CD14-positive monocyte (primary cell): Measurements from ENCODE around the gene KASH5. TPM values are rescaled to one million over a fixed set of nuclear protein-coding genes. Genes with fewer than 3 reads are reported as not detected.

Experiments
- DNase-seq, 3 donors: peaks; one replicate each; pipeline ENCODE4 v3.0.0-alpha.2; 2011 to 2022
- H2AFZ ChIP-seq: 2 replicates; pipeline ENCODE4 v1.6.0; 2012; ENCODE audit warnings: mild to moderate bottlenecking, low read depth, low read length, inconsistent platforms; ENCODE audit not compliant: insufficient read depth, poor library complexity, severe bottlenecking
- H3K27ac ChIP-seq, 2 donors: 1 replicate in 1 of 2; 2 replicates in 1 of 2; pipeline ENCODE4 v1.5.1; 2012 to 2013; ENCODE audit warnings: low read length in 2 of 2, control low read depth in 1 of 2, inconsistent platforms in 1 of 2, low read depth in 1 of 2, mild to moderate bottlenecking in 1 of 2
- H3K27me3 ChIP-seq, 2 donors: one replicate each; pipeline versions ENCODE4 v1.6.0 to v1.6.1; 2011 to 2013; ENCODE audit warnings: low read length in 2 of 2; ENCODE audit not compliant: control insufficient read depth in 2 of 2, insufficient read depth in 2 of 2
- H3K36me3 ChIP-seq, 2 donors: replicated peaks in 1 of 2; 1 replicate in 1 of 2; 2 replicates in 1 of 2; pipeline versions ENCODE4 v1.5.1 to v1.6.1; 2012 to 2013; ENCODE audit warnings: low read length in 2 of 2, control low read depth in 1 of 2, inconsistent platforms in 1 of 2, mild to moderate bottlenecking in 1 of 2; ENCODE audit not compliant: insufficient read depth in 2 of 2, control insufficient read depth in 1 of 2
- H3K4me1 ChIP-seq, 2 donors: 1 replicate in 1 of 2; 2 replicates in 1 of 2; pipeline versions ENCODE4 v1.5.1 to v1.6.1; 2012 to 2013; ENCODE audit warnings: low read length in 2 of 2, control low read depth in 1 of 2, inconsistent platforms in 1 of 2, mild to moderate bottlenecking in 1 of 2, moderate library complexity in 1 of 2; ENCODE audit not compliant: insufficient read depth in 2 of 2, control insufficient read depth in 1 of 2
- H3K4me2 ChIP-seq: replicated peaks from 2 replicates; pipeline ENCODE3; 2012; ENCODE audit warnings: low read length, moderate library complexity, mild to moderate bottlenecking; ENCODE audit not compliant: poor library complexity, severe bottlenecking; ENCODE audit errors: extremely low read depth
- H3K4me3 ChIP-seq, 3 experiments: fragments of 200-600 bp in 1 of 3; sonication (generic) in 1 of 3; replicated peaks in 1 of 3; 1 replicate in 2 of 3; 2 replicates in 1 of 3; pipeline ENCODE4 v1.5.1; 2011 to 2013; ENCODE audit warnings: low read length in 3 of 3, mild to moderate bottlenecking in 3 of 3, control low read depth in 2 of 3, low read depth in 2 of 3, inconsistent platforms in 1 of 3, moderate library complexity in 1 of 3
- H3K79me2 ChIP-seq: 2 replicates; pipeline ENCODE4 v1.6.0; 2012; ENCODE audit warnings: mild to moderate bottlenecking, control low read depth, inconsistent platforms, low read length, moderate library complexity; ENCODE audit not compliant: insufficient read depth
- H3K9ac ChIP-seq: 2 replicates; pipeline ENCODE4 v1.6.0; 2017; ENCODE audit warnings: low read length, mild to moderate bottlenecking; ENCODE audit not compliant: insufficient read depth, poor library complexity, severe bottlenecking
- H3K9me3 ChIP-seq, 2 donors: replicated peaks in 1 of 2; 1 replicate in 1 of 2; 2 replicates in 1 of 2; pipeline versions ENCODE4 v1.5.1 to v1.6.1; 2012 to 2013; ENCODE audit warnings: low read length in 2 of 2, control low read depth in 1 of 2; ENCODE audit not compliant: control insufficient read depth in 1 of 2, insufficient read depth in 1 of 2
- H4K20me1 ChIP-seq: 2 replicates; pipeline ENCODE4 v1.6.0; 2012; ENCODE audit warnings: mild to moderate bottlenecking, low read length, control low read depth, moderate library complexity; ENCODE audit not compliant: insufficient read depth
- H3K27ac Mint-ChIP-seq, 7 donors: one replicate each; pipeline ENCODE4 v1.8.0; 2020; ENCODE audit warnings: mild to moderate bottlenecking in 7 of 7, mixed read lengths in 7 of 7, moderate library complexity in 6 of 7, inconsistent platforms in 2 of 7
- H3K27me3 Mint-ChIP-seq, 3 donors: one replicate each; pipeline ENCODE4 v1.8.0; 2021 to 2022; ENCODE audit warnings: low read depth in 3 of 3, mild to moderate bottlenecking in 3 of 3, mixed read lengths in 3 of 3, moderate library complexity in 3 of 3, inconsistent platforms in 1 of 3
- H3K36me3 Mint-ChIP-seq, 2 donors: one replicate each; pipeline ENCODE4 v1.8.0; 2020; ENCODE audit warnings: mixed read lengths in 2 of 2, inconsistent platforms in 1 of 2, mild to moderate bottlenecking in 1 of 2
- H3K4me1 Mint-ChIP-seq: one replicate; pipeline ENCODE4 v1.8.0; 2020; ENCODE audit warnings: mild to moderate bottlenecking, mixed read lengths
- H3K4me3 Mint-ChIP-seq, 2 donors: one replicate each; pipeline ENCODE4 v1.8.0; 2020; ENCODE audit warnings: mild to moderate bottlenecking in 2 of 2, mixed read lengths in 2 of 2, moderate library complexity in 1 of 2
- H3K9me3 Mint-ChIP-seq, 7 donors: one replicate each; pipeline ENCODE4 v1.8.0; 2020 to 2022; ENCODE audit warnings: mixed read lengths in 7 of 7, mild to moderate bottlenecking in 6 of 7, moderate library complexity in 6 of 7, inconsistent platforms in 2 of 7
- WGBS: methylation state at CpG from one replicate; pipeline ENCODE4 v1.1.5; 2013; ENCODE audit warnings: missing lambda C conversion rate; ENCODE audit not compliant: insufficient coverage; 5-methylcytosine and 5-hydroxymethylcytosine counted together
- intact Hi-C, 2 donors: fragments of 100-400 bp; cut with micrococcal nuclease; formaldehyde crosslinking; loops; one replicate each; pipeline versions ENCODE4 v1.15.0 to v1.15.1; 2023
- polyA plus RNA-seq, 3 donors: library from polyadenylated mRNA; depleted of rRNA in 1 of 3; unstranded in 2 of 3; stranded (reverse) in 1 of 3; fragments of 300-500 nt in 2 of 3; fragments of >200 nt in 1 of 3; fragmentation: Illumina TruSeq in 2 of 3; gene quantifications; 1 replicate in 2 of 3; 2 replicates in 1 of 3; pipeline ENCODE4 v1.2.3, GENCODE V29; 2012 to 2021
- TF ChIP-seq, protein P1 (sequence below): fragments of 200-600 bp; IDR thresholded peaks from one replicate; pipeline ENCODE4 v1.8.0; 2022; ENCODE audit warnings: antibody characterized with exemption, mild to moderate bottlenecking

The KASH5 gene
- polyA plus RNA-seq, 3 donors = not detected

DNA sequence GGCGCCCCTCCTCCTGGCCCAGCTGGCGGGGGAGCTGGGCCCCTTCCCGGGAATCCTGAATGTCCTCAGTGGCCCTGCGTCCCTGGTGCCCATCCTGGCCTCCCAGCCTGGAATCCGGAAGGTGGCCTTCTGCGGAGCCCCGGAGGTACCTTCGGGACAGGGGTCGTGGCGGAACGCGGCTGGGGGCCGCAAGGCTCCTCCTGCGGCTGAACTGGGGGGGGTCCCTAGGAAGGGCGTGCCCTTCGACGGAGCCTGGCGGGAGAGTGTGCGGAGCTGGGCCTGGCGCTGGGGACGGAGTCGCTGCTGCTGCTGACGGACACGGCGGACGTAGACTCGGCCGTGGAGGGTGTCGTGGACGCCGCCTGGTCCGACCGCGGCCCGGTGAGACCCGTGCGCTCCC, 73.6 kb downstream of the KASH5 start:
- H3K27me3 ChIP-seq = no peaks in the 10 kb centered on the region
- peaks cover 31 to 66% of the 10 kb centered on the region in 2 donors for H3K36me3 Mint-ChIP-seq
- no peaks in the 10 kb centered on the region for H3K4me1 ChIP-seq
- H3K27me3 Mint-ChIP-seq = peaks cover 0 to 2% (median 0%) of the 10 kb centered on the region in 3 donors
- no peak overlapping the region for H3K27ac Mint-ChIP-seq
- no peak overlapping the region for H3K4me3 ChIP-seq
- no peak overlapping the region for H2AFZ ChIP-seq
- H3K4me1 Mint-ChIP-seq = no peaks in the 10 kb centered on the region
- no peaks in the 10 kb centered on the region for H3K9me3 Mint-ChIP-seq
- H4K20me1 ChIP-seq = peaks cover 4% of the 10 kb centered on the region
- intact Hi-C loops = no loop called here
- no peak overlapping the region for H3K4me3 Mint-ChIP-seq
- H3K36me3 ChIP-seq = peaks cover 47 to 49% of the 10 kb centered on the region in 2 donors
- TF ChIP-seq, protein P1, sequence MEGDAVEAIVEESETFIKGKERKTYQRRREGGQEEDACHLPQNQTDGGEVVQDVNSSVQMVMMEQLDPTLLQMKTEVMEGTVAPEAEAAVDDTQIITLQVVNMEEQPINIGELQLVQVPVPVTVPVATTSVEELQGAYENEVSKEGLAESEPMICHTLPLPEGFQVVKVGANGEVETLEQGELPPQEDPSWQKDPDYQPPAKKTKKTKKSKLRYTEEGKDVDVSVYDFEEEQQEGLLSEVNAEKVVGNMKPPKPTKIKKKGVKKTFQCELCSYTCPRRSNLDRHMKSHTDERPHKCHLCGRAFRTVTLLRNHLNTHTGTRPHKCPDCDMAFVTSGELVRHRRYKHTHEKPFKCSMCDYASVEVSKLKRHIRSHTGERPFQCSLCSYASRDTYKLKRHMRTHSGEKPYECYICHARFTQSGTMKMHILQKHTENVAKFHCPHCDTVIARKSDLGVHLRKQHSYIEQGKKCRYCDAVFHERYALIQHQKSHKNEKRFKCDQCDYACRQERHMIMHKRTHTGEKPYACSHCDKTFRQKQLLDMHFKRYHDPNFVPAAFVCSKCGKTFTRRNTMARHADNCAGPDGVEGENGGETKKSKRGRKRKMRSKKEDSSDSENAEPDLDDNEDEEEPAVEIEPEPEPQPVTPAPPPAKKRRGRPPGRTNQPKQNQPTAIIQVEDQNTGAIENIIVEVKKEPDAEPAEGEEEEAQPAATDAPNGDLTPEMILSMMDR = no peak
- H3K79me2 ChIP-seq = no peaks in the 10 kb centered on the region
- H3K4me2 ChIP-seq = no peak overlapping the region
- H3K9ac ChIP-seq = no peak overlapping the region
- no peak overlapping the region for H3K27ac ChIP-seq
- H3K9me3 ChIP-seq = no peaks in the 10 kb centered on the region
- 97% methylated on average over 23 of the region's 37 CpGs for WGBS
- DNase-seq = no peak

DNA sequence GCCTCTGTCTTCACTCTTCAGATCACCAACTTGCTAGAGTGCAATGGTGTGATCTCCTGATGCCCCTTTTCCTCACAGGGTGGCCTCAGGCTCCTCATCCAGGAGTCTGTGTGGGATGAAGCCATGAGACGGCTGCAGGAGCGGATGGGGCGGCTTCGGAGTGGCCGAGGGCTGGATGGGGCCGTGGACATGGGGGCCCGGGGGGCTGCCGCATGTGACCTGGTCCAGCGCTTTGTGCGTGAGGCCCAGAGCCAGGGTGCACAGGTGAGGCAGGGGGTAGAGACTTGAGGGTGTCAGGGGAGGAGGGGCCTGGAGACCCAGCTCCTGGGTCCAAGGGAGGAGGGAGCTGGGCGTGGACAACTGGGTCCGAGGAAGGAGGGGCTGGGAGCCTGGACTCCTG, 74.4 kb downstream of the KASH5 start:
- TF ChIP-seq, protein P1 = no peak
- H3K36me3 Mint-ChIP-seq = peaks cover 31 to 66% of the 10 kb centered on the region in 2 donors
- H3K9ac ChIP-seq = no peak overlapping the region
- H3K9me3 ChIP-seq = no peaks in the 10 kb centered on the region
- H3K4me1 Mint-ChIP-seq = no peaks in the 10 kb centered on the region
- no peak overlapping the region for H3K27ac ChIP-seq
- intact Hi-C loops = no loop called here
- peaks cover 4% of the 10 kb centered on the region for H4K20me1 ChIP-seq
- no peak overlapping the region for H3K27ac Mint-ChIP-seq
- H3K36me3 ChIP-seq = peaks cover 47 to 51% of the 10 kb centered on the region in 2 donors
- no peaks in the 10 kb centered on the region for H3K27me3 Mint-ChIP-seq
- H3K4me3 ChIP-seq = no peak overlapping the region
- H2AFZ ChIP-seq = no peak overlapping the region
- no peak overlapping the region for H3K4me3 Mint-ChIP-seq
- no peak for DNase-seq
- H3K79me2 ChIP-seq = no peaks in the 10 kb centered on the region
- no peak overlapping the region for H3K4me2 ChIP-seq
- H3K4me1 ChIP-seq = no peaks in the 10 kb centered on the region
- WGBS = 98% methylated on average over 10 of the region's 12 CpGs
- H3K9me3 Mint-ChIP-seq = no peaks in the 10 kb centered on the region
- no peaks in the 10 kb centered on the region for H3K27me3 ChIP-seq
